ENCODE data around the gene PPP6R3. TPM values are rescaled to one million over a fixed set of nuclear protein-coding genes. Genes with fewer than 3 reads are reported as not detected.
A peak's percentile ranks its signal among the peaks of the same experiment; 100 is the strongest.

Gene PPP6R3
- total and polyA plus RNA-seq, 2 of the 13 experiments (the other 11 are each of a cell fraction or from before 2014, with no cell fraction given) = 41.2 to 83.4 TPM

- Histone ChIP-seq H3K27ac (ENCODE audit: extremely low read length, insufficient read depth, low read length) (no peak overlapping the region), H2AFZ (ENCODE audit: low read length) (no peak overlapping the region), H3K4me2 (ENCODE audit: low read depth, low read length) (no peak overlapping the region), H3K36me3 (replicated peaks in 1 of 2; ENCODE audit: control insufficient read depth in 1 of 2, insufficient read depth in 2 of 2, low read length in 2 of 2) (peaks cover 3 to 18% of the 10 kb centered on the region in 2 experiments; a peak in 4 of 5 replicates), H4K20me1 (ENCODE audit: insufficient read depth, low read length) (peaks cover 90% of the 10 kb centered on the region), H3K79me2 (ENCODE audit: insufficient read depth, low read length) (peaks cover 90% of the 10 kb centered on the region), H3K9me3 (ENCODE audit: low read length) (no peaks in the 10 kb centered on the region), H3K4me1 (ENCODE audit: insufficient read depth, low read length) (peaks cover 53% of the 10 kb centered on the region), H3K4me3 (replicated peaks in 1 of 3; ENCODE audit: insufficient read depth in 1 of 3, low read depth in 2 of 3, low read length in 3 of 3) (no peak overlapping the region), H3K27me3 (ENCODE audit: control insufficient read depth in 1 of 2, insufficient read depth in 2 of 2, low read length in 2 of 2) (no peaks in the 10 kb centered on the region), H3K9ac (ENCODE audit: insufficient read depth, low read depth, low read length) (no peak overlapping the region)
- no TSS peak for BruUV-seq (replicated peaks)
- in situ Hi-C loops (cut with HindIII; ENCODE audit: extremely low pct_ligation_motif_present, low pct_unique_long_range_greater_than_20kb) (no loop called here), intact Hi-C loops (cut with micrococcal nuclease; ENCODE audit: unreplicated experiment) (no loop called here)
- ChIA-PET CTCF (ENCODE audit: low intra/inter-chr PET ratio, low total read pairs) (no interaction called here), POLR2A (no interaction called here)
- WGBS (ENCODE audit: low lambda C conversion rate) = 100% methylated on average over 4 of the region's 4 CpGs
- TF ChIP-seq GABPA (IDR thresholded peaks at IDR 0.05; ENCODE audit: low read depth, low read length) (peak; percentile 9; the same call in 1 of the 2 replicates), GABPA (CRISPR knock-in tag; IDR thresholded peaks at IDR 0.05; ENCODE audit: low read depth) (no peak), TBP (CRISPR knock-in tag; IDR thresholded peaks at IDR 0.05) (no peak)
- ATAC-seq (no peak), DNase-seq (ENCODE audit: low spot score) (no peak), FAIRE-seq (no peak)
Observed at GRCh38 chr11:68470304-68470811, 9.8 kb downstream of the PPP6R3 start.

- in situ Hi-C loops (cut with HindIII; ENCODE audit: extremely low pct_ligation_motif_present, low pct_unique_long_range_greater_than_20kb) = no loop called here
- no peak for ATAC-seq
- Histone ChIP-seq H3K9me3 (ENCODE audit: low read length) (no peaks in the 10 kb centered on the region), H3K4me2 (ENCODE audit: low read depth, low read length) (no peak overlapping the region), H3K4me3 (replicated peaks in 1 of 3; ENCODE audit: insufficient read depth in 1 of 3, low read depth in 2 of 3, low read length in 3 of 3) (no peak overlapping the region), H2AFZ (ENCODE audit: low read length) (no peak overlapping the region), H3K4me1 (ENCODE audit: insufficient read depth, low read length) (peaks cover 51% of the 10 kb centered on the region), H3K36me3 (replicated peaks in 1 of 2; ENCODE audit: control insufficient read depth in 1 of 2, insufficient read depth in 2 of 2, low read length in 2 of 2) (peaks cover 3 to 18% of the 10 kb centered on the region in 2 experiments; a peak in 4 of 5 replicates), H3K79me2 (ENCODE audit: insufficient read depth, low read length) (peaks cover 84% of the 10 kb centered on the region), H4K20me1 (ENCODE audit: insufficient read depth, low read length) (peaks cover 81% of the 10 kb centered on the region), H3K9ac (ENCODE audit: insufficient read depth, low read depth, low read length) (no peak overlapping the region), H3K27ac (ENCODE audit: extremely low read length, insufficient read depth, low read length) (no peak overlapping the region), H3K27me3 (ENCODE audit: control insufficient read depth in 1 of 2, insufficient read depth in 2 of 2, low read length in 2 of 2) (no peaks in the 10 kb centered on the region)
- ChIA-PET CTCF (ENCODE audit: low intra/inter-chr PET ratio, low total read pairs) (no interaction called here), POLR2A (no interaction called here)
- FAIRE-seq = no peak
- intact Hi-C loops (cut with micrococcal nuclease; ENCODE audit: unreplicated experiment) = no loop called here
- WGBS (ENCODE audit: low lambda C conversion rate) = 93% methylated on average over 17 of the region's 17 CpGs
- BruUV-seq (replicated peaks) = no TSS peak
- no peak for DNase-seq (ENCODE audit: low spot score)
- TF ChIP-seq ZBTB43 (CRISPR knock-in tag; conservative IDR thresholded peaks at IDR 0.05) (no peak), HES4 (CRISPR knock-in tag; IDR thresholded peaks at IDR 0.05; ENCODE audit: borderline replicate concordance) (no peak), AGO2 (optimal IDR thresholded peaks at IDR 0.05; ENCODE audit: low read depth, low read length) (no peak), NR2F6 (IDR thresholded peaks at IDR 0.05) (no peak), NR2F6 (CRISPR knock-in tag; IDR thresholded peaks at IDR 0.05) (no peak), ZNF224 (CRISPR knock-in tag; IDR thresholded peaks at IDR 0.05) (no peak)
Observed at GRCh38 chr11:68471360-68472340, 11.1 kb downstream of the PPP6R3 start.
